NCI-H2029 (cell line): ENCODE results near the gene CD300C.
"Not testable (repeated sequence)": the region's sequence is repeated elsewhere in the genome, so short reads cannot be mapped to it uniquely, and the experiment has no call there.

Experiments
- DNase-seq: peaks from one replicate; lab custom pipeline; 2025; lab: John Stamatoyannopoulos, UW

The CD300C gene

DNA sequence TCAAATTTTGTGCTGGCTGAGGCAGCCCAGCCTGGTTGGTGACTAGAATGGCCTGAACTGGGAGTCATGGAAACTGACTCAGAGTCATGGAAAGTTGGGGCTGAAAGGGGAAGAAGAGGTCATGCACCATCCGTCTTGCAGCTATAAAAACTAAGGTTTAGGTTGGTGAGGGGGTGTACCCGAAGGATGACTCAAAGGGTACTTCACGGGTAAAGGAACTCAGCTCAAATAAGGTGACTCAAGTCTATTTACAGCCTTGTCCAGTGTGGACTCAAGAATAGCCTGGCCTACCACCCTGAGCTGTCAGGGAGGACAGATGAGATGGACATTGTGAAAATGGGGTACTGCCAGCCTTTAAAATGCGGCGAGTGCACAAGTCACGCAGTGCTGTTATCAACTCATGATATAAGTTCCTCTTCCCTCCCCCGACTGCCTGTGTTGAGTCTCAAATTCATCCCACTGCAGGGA, 33.3 kb downstream of the CD300C start:
- no peak for DNase-seq

DNA sequence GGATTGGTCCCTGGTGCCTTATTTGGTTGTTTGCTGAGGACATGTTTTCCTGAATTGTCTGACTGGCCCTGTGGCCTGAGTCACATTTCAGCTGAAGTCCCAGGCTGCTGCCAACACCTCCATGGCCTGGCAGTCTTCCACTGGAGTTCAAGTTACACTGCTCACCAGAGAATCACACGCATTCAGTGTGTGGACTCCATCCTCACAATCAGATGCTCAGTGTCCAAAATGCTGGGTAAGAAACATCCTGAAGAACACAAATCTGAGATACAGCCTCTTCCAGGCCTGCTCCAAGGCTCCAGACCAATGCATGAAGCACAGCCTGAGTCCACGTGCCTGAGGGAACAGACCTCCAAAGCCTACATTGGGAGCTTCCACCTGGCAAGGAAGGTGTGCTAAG, 33.9 kb downstream of the CD300C start:
- peak; percentile 49 for DNase-seq

DNA sequence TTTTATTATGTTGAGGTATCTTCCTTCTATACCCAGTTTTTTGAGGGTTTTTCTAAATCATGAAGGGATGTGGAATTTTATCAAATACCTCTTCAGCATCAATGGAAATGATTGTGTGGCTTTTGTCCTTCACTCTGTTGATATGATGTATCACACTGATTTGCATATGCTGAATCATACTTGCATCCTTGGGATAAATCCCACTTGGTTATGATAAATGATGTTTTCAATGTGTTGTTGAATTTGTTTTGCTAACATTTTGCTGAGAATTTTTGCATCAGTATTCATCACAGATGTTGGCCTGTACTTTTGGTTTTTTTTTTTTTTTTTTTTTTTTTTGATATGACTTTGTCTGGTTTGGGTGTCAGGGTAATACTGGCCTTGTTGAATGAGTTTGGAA, 37.8 kb downstream of the CD300C start:
- no peak for DNase-seq

DNA sequence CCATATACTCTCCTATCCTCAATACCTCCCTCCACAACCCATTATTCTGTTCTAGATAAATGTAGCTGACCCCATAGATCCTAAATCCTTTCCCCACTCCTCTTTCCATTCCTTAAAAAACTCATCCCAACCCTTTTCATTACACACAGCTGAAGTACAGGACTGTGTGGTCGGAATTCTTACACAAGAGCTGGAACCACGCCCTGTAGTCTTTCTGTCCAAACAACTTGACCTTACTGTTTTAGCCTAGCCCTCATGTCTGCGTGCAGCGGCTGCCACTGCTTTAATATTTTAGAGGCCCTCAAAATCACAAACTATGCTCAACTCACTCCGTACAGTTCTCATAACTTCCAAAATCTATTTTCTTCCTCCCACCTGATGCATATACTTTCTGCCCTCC, 42.0 kb downstream of the CD300C start:
- not testable (repeated sequence) for DNase-seq

DNA sequence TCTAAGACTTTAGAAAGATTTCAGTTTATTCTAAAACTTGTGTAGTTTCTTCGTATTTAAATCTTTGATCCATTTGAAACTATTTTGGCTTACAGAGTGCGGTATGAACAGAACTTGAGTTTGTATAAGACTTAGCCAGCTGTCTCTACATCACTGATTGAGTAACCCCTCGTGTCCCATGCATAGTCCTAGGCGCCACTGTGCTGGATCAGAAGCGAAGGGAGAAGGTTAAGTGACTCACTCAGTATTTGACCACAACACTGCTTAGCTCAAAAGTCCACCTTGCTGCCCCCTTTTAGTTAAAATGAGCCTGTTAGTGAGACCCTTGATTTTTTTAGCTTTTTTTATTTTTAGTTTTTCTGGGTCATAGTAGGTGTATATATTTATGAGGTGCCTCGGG, 43.1 kb downstream of the CD300C start:
- no peak for DNase-seq

DNA sequence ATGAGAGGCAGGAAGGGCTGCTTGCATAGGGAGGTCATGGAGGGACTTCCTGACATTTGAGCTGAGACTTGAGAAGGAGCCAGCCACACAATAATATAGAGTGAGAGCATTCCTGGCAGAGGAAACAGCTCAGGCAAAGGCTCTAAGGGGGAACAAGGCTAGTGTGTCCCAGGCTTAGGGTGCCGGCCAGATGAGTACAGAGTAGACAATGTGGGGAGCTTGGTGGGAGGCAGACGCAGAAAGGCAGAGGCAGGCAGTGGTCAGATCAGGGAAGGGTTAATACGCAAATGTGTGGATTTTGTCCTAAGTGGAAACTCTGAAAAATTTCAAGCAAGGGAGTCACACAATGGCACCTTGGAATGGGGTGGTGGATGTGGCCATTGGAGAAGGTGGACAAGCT, 45.9 kb downstream of the CD300C start:
- no peak for DNase-seq

DNA sequence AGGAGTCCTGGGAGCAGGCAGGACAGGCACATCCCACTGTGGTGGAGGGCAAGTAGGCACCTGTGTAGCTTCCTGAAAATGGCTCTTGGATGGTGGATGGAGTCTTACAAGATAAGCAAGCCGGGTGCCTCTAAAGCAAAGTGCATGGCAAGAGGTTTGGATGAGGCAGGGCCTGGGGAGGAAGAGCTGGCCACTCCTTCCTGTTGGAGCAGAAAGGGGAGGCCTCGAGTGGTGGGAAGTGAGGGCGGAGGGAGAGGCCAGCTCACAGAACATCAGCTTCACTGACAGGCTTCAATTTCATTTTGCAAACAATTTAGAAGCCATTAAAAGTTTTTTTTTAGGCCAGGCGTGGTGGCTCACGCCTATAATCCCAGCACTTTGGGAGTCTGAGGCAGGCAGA, 48.4 kb downstream of the CD300C start:
- DNase-seq: no peak

DNA sequence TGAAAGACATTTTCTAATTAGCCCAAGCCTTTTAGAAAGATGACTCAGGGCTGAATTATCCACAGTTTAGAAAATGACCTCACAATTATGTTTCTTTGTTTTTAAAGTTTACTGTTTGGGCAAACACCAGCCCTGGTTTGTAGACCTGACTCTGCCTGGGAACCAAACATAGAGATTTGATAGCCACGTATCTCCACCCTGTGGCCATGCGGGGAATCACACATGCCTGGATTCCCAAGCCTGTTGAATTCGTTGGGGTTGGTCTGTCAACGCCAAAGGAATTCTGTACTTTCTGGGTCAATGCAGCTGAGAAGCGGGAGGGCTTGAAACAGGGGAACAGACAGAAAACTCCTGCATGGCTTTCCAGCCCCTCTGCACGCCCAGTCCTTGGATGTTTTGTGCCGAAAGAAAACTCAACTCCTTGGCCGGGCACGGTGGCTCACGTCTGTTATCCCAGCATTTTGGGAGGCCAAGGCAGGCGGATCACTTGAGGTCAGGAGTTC, 52.5 kb downstream of the CD300C start:
- DNase-seq: no peak

DNA sequence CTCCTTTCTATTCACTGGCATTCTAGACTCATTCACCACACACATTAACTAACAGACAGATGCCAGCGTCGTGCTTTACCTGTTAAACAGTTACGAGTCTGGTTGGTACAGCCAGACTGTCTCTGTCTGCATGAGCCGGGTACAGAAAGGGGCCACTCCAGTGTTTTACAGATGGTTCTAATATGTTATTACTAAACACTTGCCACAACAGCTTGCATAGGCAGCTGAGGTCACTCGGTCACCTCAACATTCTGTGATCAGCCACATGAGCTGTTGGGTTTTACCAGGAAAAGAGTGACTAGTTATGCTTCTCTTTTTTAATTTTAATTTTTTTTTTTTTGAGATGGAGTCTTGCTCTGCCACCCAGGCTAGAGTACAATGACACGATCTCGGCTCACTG, 54.3 kb downstream of the CD300C start:
- no peak for DNase-seq
